ENCODE data around the gene CFAP54.
"Not testable (repeated sequence)": the region's sequence is repeated elsewhere in the genome, so short reads cannot be mapped to it uniquely, and the experiment has no call there.

CFAP54 gene

DNA sequence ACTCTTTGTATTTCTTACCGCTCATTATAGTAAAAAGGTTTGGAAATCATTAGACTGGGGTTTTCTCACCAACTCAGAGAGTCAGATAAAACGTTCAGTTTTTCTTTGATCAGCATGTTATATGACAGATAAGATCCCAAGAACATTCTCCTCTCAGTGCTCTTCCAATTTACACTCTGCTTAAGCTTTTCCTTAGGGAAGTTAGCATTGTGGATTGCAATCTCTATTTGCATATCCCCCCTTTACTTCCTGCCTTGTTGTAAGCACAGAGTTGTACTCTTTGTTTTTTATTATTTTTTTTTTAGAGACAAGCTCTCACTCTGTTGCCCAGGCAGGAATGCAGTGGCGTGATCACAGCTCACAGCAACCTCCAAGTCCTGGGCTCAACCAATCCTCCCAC is 11.4 kb upstream of the CFAP54 start:
- no peak for DNase-seq

DNA sequence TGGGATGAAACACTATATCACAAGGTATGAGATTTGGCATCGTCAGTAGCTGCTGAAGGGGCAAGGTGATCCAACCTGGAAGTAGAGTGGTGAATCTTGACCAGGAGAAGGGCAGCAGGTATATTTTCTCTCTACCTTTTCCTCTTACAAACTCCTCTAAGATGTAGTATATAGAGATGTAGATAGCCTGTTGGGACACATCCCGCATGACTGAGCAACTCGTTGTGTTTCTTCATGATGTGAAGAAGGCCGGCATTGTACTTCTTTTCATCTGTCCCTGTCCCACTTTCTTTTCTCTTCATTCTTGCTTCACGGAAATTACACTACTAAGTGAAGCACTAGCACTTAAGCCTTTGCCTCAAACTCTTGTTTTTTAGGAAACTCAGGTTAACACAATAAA is 7.3 kb upstream of the CFAP54 start:
- no peak for DNase-seq

DNA sequence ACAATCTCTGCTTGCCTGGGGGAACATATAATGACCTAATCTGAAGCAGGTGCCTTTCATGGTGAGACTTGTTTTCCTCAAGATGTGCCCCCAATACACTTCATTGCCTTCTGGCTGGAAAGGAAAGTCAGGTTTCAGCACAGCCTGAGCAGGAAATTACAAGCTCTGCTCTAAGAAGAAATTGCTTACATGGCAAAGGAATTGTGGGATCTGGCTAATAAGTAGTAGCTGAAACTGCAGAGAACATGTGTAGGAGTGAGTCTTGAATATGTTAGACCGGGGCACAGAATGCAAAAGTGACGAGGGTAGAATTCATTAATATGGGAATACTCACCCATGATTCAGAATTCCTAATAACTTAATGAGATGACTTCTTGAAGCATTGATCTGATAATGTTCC is 6.3 kb upstream of the CFAP54 start:
- no peak for DNase-seq

DNA sequence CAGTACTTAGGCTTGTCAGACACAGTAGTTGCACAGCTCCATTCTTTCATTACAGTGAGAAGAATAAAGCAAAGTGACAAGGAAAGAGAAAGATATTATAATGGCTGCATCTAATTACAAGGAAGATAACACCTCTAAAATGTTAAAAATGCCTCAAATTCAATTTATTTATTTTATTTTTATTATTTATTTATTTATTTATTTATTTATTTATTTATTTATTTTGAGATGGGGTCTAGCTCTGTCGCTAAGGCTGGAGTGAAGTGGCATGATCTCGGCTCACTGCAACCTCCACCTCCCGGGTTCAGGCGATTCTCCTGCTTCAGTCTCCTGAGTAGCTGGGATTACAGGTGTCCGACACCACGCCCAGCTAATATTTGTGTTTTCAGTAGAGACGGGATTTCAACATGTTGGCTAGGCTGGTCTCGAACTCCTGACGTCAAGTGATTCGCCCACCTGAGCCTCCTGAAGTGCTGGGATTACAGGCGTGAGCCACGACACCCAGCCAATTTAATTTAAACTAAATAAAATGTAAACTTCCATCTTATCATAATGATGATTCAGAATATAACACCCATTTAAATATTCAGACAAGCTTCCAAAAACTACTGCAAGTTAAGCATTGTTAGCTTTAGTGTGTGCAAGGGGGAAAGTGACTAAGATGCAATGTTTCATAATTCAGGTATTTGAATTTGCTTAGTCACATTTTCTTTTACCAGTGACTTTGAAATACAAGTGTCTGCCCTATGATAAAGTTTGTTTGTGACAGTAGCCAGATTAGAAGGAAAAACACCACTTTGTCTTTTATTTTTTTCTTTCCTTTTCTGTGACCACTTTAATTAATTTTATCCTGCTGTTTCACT is 2.4 kb upstream of the CFAP54 start:
- DNase-seq, result no peak

DNA sequence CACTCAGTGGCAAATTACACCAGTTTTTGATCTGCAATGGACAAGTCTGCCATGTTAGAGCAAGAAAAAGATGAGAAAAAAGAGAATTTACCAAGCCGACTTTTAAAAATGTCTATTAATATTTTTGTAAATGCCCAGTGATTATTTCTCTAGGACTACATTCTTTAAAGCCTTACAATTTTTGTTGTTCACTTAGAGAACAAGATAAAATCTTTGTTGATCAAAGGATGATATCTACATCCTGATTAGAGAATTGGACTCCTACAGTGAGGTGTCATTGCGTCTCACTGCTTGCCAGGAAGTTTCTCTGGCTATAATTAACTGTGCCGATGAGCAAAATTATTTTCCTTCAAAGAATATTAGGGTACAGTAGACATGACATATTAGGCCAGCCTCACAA is 1.7 kb upstream of the CFAP54 start:
- DNase-seq, result no peak

DNA sequence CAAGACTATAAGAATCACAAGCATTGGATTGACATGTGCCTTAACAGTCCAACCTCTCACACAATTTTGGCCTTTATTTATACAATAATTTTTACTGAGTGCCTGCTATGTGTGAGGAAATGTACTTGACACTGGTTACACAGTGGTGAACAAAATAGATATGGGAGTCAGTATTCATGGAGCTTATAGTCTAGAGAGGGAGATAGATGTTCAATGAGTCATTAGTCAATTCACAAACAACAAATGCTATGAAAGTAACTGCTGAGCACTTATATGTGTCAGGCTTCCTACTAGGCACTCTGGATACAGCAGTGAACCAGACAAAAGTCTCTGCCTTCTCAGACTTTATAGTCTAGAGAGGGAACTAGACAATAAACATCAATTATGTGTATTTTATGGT is 3.7 kb downstream of the CFAP54 start:
- DNase-seq, result no peak

DNA sequence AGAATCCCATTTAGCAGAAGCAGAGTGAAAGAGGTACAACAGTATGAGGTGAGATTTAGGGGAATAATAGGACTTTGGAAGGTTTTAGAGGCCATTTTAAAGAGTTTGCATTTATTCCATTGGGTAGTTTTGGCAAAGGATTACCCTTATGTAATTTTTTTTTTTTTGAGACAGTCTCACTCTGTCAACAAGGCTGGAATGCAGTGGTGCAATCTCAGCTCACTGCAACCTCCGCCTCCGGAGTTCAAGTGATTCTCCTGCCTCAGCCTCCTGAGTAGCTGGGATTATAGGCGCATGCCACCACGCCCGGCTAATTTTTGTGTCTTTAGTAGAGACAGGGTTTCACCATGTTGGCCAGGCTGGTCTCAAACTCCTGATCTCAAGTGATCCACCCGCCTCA is 4.8 kb downstream of the CFAP54 start:
- DNase-seq, result not testable (repeated sequence)

DNA sequence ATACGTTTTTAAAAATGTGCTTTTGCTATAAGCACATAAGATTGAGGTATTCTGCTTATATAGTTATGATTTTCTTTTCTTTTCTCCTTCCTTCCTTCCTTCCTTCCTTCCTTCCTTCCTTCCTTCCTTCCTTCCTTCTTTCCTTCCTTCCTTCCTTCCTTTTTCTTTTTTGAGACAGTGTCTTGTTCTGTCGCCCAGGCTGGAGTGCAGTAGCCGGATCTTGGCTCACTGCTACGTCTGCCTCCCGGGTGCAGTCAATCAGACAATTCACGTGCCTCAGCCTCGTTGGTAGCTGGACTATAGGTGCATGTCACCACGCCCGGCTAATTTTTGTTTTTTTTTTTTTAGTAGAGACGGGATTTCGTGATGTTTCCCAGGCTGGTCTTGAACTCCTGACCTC is 5.8 kb downstream of the CFAP54 start:
- no peak for DNase-seq

DNA sequence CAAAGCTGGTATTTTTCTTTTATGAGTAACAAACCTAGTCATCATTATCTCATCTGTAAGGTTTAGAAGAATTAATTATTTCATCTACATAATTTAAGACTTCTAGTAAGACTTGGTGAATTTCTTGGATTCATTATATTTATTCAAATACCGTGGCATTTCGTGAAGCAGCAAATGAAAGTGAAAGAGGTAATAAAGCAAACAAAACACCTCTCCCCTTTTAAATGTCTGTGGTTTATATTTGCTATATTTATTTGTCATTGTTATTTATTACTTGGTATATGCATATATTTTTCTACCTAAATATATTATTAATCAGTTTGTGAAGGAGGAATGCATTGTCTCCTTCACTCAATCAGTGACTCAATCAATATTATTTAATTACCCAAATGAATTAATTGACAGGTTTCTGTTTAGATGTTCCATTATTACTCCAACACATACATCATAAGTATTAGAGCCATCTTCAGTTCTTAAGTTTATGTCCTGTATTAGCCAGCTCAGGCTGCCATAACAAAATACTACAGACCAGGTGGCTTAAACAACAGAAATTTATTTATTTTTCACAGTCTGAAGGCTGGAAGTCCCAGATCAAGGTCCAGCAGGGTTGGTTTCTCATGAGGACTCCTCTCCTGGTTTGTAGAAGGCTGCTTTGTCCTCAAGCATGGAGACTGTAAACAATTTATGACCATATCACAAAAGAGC is 6.6 kb downstream of the CFAP54 start:
- no peak for DNase-seq

DNA sequence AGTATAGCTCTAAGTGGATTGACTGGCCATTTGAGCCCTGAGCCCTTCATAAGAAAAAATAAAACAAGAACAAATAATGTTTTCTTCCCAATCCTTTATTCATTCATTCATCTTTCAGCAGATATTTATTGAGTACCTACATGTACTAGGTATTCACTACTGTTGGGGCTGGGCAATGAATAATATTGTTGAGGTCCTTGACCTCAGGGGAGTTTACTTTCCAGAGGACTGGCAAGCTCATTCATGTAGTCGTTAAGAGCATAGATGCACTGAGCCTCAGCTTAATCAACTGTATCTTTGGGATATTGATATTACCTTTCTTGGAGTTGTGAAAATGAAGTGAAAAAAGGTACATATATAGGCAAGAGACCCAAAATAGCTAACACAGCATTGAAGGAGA is 7.6 kb downstream of the CFAP54 start:
- DNase-seq, result no peak

DNA sequence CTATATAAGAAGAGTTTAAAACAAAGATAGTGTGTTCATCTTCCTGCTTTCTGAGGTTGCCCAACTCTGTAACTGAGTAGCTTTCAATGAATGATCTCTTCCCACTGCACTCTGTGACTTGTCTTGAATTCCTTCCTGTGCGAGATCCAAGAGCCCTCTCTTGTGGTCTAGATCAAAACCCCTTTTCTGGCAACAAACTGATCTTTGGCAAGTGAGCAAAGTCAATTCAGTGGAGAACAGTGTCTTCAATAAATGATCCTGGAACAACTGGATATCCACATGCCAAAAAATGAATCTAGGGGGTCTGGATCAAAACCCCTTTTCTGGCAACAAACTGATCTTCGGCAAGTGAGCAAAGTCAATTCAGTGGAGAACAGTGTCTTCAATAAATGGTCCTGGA is 8.5 kb downstream of the CFAP54 start:
- no peak for DNase-seq

DNA sequence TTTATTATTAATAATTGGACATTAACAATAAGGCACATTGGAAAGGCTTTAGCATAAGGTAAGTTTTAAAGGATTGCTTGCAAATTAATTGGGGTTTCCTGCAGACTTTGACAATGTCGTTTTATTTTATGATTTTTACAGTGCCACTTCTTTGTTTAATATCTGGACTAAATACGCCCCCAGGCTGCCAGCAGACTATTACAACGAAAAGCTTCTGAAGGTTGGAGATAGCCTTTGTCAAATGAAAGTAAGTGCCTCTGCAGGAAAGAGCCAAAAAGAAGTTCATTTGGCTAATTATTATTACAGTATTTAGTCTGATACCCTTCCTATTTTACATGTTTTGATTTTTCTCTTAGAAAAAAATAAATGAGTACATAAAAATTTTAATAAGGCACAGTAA is 11.3 kb downstream of the CFAP54 start:
- no peak for DNase-seq

DNA sequence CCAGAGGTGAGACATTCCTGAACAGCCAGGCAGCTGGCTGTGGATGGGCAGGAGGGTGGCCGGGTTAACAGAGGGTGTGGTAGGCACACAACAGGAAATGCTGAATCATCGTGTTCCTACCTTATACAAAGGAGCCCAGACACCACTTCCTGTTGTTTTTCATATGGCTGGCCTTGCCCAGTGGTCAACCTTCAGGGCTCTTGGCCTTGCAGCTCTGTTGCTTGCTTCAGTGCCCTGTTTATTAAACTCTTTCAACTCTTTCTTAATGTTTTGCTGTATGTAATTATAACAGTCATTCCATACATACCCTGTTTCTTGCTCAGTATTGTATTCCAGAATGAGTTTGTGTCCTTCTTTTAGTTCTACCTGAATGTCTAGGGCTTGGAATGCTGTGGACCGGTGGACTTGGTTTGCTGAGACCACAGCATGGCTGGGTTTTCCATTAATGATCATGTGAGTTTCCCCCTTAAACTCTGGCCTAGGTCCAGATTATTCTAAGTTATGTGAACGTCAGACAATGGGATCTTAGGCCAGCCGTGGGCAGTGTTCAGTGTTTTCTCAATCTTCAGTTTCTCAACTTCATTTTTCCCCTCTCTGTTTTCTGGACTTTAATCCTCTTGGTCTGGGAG is 11.9 kb downstream of the CFAP54 start:
- no peak for DNase-seq

DNA sequence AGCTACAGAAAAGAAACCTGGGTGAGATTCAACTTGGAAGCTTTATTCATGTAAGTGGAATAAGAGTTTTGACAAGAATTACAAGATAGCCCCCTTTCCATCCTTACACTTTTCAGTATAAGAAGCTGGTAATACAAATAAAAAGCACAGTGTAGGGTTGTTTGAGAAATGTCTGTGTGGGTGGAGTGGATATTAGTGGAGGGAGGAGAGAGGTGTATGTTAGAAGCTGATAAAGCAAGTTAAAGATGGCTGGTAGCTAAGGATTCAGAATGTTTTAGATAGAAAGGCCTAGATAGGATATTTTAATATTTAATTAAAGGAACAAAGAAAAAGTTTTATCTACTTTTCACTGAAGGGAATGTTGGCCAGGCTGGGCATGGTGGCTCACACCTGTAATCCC is 12.5 kb downstream of the CFAP54 start:
- no peak for DNase-seq

DNA sequence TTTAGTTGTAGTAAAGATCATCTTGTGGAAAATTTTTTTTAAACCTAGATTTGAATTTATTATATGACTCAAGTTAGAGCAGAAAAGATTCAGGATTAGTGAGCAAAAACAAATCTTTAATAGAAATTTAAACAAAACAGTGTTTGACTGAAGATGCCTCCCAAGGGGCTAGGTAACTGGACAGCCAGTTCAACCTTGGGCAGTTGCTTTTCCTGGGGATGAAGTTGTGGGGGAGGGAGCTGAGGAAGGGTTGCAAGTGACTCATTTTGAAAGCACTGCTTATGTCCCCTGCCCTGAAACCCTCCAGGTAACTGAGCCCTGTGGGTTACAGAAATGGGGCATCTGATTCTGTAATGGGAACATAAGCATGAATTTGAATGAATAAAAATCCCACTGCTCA is 13.1 kb downstream of the CFAP54 start:
- DNase-seq, result no peak

DNA sequence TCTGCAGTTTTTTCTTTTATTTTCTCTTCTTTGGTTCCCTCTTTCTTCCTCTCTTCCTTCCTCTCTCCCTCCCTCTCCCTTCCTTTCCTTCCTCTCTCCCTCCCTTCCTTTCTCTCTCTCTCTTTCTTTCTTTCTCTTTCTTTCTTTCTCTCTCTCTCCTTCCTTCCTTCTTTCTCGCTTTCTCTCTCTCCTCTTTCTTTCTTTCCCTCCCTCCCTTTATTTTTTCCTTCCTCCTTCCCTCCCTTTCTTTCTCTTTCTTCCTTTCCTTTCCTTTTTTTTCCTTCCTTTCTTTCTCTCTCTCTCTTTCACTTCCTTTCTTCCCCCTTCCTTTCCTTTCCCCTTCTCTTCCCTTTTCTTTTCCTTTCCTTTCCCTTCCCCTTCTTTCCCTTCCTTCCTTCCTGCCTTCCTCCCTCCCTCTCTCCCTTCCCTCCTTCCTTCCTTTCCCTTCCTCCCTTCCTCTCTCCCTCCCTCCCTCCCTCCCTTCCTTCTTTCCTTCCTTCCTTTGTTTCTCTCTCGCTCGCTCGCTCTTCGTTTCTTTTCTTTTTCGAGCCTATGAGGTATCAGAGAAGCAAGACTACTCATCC is 13.7 kb downstream of the CFAP54 start:
- DNase-seq, result no peak

DNA sequence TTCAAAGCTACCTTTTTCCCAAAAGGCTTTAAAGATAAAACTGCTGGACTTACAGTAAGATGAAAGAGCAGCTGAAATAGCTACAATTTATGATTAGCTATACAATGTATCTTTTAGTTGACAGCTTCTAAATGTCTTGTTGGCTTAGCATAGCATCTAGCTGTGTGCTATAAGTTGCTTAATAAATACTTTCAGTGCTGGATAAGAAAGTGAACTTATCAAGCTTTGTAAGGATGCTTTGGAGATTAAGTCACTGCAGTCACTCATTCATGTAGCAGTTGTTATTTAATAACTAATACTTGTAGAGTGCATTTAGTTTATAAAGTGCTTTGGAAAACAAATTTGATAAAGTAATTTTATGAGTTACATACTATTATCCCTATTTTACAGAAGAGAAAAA is 14.6 kb downstream of the CFAP54 start:
- DNase-seq, result no peak

DNA sequence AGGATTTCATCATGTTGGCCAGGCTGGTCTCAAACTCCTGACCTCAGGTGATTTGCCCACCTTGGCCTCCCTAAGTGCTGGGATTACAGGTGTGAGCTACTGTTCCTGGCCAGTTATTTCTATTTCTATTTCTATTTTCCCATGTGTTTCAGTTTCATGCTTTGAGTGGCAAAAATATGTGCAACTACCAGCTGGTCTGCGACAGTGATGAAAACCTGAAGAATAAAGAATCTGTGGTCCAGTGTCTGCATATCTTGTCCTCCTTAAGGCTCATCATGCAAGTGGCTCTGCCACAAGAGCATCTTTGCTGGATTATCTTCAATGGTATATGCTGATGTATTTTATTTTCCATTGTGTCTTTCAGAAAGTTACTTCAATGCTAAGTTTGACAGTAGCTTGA is 17.4 kb downstream of the CFAP54 start:
- DNase-seq, result no peak

DNA sequence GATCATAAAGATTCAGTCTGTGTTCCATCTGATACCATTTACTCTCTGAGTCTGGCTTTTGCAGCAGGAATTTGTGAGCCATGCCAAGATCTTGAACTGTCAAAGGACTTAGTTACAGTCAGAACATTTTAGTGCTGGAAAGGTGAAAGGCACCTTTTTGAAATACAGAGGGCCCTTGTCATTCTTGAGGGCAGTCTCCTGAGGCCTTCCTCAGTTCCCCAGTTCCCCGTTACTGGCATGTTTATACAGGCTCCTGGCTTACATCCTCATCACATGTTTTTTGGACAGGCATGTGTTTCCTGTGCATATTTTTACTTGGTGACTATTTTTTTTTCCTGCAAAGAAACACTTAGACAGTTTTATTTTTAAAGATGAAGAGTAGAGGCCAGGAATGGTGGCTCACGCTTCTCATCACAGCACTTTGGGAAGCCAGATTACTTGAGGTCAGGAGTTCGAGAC is 21.0 kb downstream of the CFAP54 start:
- DNase-seq, result no peak

DNA sequence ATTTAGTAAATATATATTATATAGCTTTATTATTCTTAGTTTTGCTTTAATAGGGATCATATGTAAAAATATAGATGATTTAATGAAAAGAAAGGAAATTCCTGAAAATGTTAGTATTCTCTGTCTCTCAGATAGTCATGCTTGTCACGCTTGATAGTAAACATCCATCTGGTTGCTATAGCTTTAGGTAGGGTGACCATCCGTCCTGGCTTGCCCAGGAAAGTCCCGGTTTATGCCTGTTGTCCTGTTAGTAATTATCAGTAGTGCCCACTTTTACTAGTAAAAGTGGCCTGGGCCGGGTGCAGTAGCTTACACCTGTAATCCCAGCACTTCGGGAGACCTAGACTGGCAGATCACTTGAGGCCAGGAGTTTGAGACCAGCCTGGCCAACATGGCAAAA is 23.8 kb downstream of the CFAP54 start:
- no peak for DNase-seq

DNA sequence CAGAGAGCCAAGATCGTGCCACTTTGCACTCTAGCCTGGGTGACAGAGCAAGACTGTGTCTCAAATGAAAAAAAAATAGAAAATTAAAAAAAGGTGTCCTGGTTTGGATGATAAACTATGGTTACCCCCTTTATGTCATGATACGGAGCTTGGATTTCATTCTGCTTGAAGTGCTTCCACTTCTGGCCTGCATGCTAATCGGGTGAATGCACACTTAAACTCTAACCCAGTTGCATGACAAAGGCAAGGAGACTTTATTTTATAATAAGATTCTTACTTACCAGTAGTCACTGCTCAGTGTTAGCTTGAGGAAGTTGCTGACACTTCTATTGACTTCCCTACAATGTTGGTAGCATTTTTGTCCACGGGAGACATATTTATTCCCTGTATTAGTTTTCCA is 24.3 kb downstream of the CFAP54 start:
- DNase-seq, result no peak

DNA sequence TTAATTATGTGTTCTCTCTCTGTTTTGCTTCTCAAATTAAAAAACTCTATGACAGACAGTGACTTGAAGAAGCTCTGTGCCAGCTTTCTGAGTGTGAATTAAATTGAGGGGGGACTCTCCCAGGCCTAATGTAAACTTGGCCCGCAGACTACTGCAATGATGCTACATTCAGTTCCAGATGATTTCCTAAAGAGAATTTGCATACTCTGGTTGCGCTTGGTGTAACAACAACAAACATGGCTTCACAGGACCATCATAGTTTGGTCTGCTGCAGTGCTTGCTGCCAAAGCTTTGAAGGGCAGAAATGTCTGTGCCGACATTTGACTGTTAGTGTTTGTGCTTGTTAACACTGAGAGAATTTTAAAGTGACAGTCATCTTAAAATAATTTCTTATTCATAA is 25.0 kb downstream of the CFAP54 start:
- DNase-seq, result no peak
